HG02884 (cell line): ENCODE data around the gene PHACTR1.

Experiments used
- ATAC-seq: cut with Tn5 transposase; IDR thresholded peaks from one replicate; pipeline ENCODE4 v1.9.1; 2021; ENCODE audit warnings: mild to moderate bottlenecking, moderate library complexity; ENCODE audit not compliant: unreplicated experiment

Gene PHACTR1

DNA sequence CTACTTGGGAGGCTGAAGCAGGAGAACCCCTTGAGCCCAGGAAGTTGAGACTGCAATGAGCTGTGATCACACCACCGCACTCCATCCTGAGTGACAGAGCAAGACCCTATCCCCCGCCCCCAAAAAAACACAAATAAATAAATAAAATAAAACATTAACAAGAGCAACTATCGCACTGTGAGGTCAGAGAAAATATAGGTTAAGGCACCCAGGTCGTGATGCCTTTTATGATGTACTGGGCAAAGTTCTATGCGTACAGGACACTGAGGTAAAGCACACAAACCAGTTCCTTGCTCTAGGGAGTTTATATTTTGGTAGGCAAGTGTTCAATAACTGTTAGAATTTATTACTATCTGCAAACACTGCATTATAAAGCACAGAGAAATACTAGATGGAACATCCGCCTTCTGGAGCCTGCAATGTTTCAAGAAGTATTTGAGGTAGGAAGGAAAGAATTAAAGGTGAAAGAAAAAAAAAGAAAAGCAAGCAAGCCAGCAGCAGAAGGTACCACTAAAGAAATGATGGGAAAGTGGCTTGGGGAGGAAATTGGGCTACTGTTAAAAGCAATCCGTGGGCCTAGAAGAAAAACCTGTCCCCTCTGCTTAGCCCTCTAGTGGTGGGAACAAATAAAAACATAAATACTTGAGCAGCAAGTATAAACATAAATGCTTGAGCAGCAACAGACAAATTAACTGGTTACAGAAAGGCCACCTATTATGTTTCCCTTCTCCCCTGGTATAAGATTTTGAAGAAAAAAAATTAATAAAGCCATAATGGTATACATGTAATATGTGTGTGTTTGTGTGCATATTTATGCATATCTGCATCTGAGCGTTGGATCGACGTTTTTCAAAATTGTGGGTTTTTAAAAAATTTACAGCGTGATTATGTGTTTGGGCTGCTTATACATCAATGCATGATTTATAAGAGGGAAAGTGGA, 128.0 kb downstream of the PHACTR1 start:
- no peak for ATAC-seq

DNA sequence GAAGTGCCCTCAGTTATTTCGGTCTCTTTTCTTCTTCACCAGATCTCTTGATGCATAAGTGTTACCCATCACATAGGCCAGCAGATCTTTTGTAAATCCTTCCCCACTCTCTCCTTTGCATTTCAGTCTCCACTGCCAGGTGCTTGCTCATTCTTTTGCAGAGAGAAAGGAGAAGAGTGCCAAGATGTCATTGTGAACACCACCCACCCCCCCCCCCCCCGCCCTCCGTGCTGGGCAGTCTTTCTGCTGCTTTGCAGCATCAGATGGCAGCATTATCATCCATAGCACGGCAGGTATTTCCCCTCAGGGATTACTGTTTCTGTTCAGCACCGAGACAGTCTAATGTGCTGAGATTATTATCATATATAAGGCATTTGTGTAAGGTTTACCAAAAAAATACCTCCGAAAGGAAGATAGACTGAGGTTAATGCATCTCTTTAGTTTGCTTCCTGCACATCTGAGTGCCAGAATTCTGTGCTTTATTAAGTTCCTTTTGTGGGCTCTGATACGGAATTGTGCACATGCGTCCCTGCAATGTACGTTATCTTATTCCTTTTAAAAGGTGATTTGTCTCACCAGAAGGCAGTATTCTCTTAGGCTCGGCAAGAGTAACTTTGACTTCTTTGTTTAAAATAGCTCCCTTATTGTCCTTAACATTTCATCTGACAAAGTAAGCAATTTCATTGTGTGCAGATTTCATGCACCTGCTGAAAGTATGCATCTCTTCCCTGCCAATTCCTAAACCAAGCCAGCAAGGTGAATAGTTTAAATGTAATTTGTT, 128.8 kb downstream of the PHACTR1 start:
- ATAC-seq = no peak

DNA sequence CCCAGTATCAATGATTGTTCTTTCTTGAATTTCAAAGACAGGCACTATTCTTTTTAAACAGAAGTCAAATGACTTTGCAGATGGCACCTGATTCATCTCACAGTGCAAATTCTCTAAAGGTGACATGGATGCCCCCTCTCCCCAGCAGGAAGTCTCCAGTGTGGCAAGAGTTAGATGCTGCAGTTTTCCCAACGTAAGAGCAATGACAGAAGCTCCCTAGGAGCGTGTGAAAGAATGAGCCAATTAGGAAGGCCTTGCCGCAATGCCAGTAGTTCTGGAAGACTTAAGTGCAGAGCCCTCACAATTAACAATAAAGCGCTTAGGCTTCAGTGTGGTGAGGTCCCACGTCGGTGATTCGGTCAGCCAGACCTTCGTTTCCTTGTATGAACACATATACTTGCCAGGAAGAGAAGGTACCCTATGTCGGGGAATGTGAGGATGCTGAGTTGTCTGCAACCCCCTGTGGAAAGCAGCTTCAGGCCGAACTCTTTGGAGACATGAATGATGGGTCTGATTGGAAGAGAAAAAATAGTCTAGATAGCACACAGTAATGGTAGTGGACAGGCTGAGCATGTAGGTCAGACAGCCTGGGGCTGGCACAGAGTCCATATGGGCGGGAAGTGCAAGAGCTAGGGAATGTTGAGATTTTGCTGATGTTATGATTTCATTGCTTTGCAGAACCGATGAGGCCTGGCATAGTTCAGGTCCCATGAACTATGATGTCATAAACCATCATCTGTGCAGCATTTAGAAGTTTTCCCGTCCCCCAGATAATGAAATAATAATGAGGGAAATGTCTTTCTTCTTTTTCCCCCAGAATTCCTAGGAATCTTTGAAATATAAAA, 132.6 kb downstream of the PHACTR1 start:
- no peak for ATAC-seq

DNA sequence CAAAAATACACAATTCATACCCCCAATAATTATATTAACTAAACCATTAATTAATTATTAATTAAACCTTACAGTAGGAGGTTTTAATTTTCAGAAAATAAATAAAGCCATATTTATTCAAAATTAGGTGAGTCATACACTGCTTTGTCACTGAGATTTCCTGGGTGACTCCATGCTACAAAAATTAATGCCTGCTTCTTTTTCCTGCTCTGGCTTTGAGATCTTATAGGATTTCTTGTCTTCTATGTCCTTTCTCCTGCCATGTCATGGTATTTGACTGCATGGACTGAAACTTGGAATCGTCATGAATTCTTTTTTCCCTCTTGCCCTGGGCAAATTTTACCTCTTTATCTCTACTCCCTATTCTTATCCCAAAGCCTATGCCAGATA, 133.2 kb downstream of the PHACTR1 start:
- ATAC-seq = no peak

DNA sequence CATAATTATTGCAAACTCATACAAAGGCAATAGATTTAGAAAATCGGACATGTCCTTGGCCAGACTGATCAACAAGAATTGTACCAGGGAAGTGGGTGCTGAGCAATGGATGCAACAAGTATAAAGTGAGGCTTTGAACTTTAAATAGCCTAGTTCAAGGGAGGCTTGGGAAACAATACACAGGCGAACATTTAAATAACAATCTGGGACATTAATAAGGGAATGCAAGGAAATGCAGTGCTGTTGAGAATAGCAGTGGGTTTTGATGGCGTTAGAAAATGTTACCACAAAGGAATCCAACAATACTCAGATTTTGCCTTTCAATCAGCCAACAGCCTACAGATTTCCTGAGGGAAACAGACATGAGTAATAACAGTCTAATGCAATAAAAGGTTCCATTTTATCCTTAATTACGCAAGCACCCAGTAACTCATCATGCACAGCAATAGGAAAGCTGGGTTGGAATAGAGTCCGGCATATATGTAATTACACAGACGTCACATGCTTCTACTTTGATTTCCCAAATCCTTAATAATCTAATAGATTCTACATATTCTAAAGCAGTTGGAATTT, 134.6 kb downstream of the PHACTR1 start:
- ATAC-seq = no peak

DNA sequence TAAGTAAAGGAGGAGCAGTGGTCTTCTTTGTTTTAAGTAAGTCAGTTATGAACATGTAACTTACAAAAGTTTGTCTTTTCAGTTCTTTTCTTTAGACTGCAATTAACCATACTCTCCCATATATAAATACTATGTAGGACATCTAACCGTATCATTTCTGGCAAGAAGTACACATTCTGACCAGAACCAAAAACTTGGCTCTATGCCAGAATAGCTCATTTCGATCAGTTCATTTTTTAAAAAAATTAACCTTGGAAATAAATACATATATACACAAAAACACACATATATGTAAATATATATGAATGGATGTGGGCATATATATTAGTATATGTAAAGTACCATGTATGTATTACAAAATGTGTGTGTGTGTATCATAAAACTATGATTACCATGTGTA, 145.0 kb downstream of the PHACTR1 start:
- no peak for ATAC-seq

DNA sequence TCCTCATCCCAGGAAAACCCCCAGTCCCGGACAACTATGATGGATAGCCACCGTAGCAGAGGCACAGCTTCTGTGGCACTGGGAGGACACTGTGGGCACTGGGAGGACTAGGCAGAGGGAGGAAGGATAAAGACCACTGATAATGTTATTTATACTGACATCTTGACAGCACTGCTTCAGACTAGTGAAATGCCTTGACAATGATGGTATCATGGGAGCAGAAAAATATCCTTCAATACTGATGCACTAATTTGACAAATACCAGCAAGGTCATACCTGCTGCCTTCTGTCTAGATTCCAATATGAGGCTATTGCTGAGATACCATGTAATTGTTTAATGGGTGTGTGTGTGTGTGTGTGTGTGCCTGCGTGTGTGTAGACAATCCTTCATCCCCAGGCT, 148.6 kb downstream of the PHACTR1 start:
- no peak for ATAC-seq

DNA sequence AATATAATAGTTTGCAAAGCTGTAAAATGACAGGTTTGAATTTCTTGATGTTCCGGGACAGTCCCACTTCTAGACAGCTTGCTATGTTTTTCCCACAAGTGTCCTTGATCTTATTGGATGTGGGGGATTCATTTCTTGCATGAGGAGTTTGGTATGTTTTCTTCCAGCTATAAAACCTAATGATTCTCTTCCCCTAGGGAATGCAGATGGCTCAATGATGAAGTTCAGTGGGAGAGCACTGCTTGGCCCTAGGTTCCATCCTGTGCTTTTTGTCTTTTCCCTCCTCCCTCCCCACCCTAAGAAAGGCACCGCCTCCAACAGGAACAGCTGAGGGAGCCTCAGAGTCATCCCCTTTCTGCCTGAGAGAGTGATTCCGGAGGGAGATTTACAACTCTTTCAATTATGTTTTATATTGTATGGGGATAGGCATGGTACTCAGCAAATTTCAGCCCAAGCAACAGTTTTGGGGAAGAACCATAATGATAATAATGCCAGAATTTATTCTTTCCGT, 149.2 kb downstream of the PHACTR1 start:
- ATAC-seq = no peak

DNA sequence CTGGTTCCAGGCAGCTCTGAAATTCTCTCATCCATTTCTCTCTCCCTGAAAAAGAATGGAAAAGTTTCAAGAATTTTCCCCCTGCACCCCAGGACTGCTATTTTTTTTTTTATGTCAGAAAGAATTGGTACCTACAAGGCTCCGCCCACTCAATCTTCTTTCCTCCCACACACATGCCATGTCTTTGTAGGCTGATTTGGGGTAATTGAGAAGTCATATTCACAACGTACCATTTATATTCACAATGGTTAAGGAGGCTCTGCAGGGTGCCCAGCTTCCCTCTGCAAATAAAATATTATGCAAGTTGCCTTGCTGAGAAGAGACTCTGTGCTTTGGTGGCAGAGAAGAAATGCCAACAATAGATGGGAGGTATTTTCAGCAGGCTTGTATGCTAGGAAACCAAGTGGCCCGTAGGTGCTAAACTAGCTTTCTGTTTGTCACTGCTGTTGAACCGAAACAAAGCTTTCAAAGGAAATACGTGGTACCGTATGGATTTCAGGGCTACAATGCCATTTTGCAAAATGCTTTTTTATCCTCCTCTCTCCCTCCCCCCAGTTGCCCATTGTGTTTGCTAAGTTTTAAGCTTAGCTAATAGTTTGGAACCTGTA, 150.0 kb downstream of the PHACTR1 start:
- ATAC-seq = no peak

DNA sequence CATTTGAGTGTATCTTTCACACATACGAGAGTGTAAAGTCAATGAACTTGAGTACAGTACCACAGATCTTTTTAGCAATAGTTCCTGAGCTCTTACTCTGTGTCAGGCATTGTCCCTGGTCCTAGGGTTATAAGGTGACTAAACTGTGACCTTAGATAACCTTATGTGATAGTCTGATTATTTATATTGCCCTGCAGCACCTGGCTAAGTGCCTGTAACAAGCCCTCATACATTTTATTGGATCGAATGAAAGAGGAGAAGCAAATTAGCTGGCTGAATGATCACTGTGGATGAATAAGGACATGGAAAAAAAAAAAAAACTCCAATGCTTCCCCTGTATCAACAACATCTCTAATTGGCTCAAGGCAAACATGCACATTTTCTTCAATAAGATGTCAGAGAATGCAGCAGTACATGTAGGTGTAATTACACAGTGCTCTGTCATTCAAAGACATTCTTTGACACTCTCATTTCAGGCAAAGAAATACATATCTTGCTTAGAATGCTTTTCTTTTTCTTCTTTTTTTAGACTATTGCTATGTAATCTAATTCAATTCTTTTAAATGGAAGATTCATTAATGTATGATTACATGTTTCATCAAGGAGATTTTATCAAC, 153.4 kb downstream of the PHACTR1 start:
- no peak for ATAC-seq

DNA sequence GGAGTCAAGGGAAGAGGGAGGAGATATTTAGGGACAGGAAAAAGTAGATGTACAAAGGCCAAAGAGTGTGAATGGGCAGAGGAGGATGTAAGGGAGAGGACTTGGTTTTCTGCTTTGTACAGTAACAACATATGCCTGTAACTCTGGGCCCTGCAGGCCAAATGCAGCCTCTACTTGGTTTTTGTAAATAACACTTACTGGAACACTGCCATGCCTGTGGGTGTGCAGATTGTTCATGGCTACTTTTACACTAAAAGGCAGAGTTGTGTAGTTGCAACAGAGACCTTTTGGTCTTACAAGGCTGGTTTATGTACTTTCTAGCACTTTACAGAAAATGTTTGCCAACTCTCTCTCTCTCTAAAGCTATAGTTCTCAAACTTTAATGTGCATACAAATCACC, 157.1 kb downstream of the PHACTR1 start:
- no peak for ATAC-seq

DNA sequence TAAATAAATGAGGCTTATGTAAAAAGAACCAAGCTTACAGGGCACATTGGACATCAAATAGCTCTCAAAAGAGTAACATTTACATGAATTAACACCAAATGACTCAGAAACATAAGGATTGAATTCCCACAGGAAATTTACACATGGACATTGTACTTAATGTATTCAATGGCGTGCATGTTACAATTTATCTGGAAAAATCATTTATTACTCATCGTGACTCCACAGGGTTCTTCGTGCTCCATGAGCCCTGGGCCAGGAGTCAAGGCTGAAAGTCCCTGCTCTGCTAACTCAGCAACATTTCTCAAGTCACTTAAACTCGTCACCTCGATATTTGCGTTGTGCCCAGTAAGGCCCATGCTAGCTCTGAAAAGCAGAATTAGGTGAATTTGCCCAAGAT, 158.5 kb downstream of the PHACTR1 start:
- no peak for ATAC-seq

DNA sequence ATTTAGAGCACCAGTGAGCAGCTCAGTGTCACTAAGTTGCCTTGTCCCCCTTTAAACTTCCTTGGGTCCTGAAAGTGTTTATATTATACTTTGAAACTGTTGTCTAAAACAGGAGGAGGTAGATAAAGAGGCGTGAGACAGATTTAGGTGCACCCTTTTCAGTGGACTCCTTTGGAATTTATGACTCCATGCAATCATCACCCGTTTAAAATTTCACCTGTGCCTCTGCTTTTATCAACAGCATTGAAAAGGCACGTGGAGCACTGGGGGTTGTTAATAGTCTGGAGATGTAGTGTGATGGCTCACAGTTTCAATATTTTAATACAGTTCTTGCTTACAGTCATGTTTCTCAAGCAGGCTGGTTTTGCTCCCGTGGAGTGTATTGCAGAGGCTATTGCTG, 162.2 kb downstream of the PHACTR1 start:
- no peak for ATAC-seq

DNA sequence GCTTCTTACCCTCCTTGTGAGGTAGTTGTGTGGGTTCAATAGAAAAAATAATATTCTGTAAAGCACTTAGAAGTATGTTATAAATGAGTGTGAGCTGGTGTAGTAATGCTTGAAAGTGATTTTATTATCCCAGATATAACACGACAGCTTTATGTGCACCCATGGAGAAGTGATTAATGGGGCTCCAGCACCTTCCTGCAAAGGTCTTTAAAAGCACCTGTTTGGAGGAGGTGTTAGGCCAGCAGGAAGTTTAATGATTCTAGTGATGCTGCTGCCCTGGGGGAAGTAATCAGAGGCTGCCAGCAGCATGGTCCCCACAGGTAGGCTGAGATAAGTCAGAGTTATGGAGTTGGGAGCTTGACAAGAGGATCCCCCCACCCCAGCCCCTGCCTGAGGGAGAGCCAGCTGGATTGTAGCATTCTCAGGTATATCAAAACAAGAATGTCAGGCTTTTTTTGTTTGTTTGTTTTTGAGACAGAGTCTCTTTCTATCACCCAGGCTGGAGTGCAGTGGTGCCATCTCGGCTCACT, 166.3 kb downstream of the PHACTR1 start:
- ATAC-seq = no peak

DNA sequence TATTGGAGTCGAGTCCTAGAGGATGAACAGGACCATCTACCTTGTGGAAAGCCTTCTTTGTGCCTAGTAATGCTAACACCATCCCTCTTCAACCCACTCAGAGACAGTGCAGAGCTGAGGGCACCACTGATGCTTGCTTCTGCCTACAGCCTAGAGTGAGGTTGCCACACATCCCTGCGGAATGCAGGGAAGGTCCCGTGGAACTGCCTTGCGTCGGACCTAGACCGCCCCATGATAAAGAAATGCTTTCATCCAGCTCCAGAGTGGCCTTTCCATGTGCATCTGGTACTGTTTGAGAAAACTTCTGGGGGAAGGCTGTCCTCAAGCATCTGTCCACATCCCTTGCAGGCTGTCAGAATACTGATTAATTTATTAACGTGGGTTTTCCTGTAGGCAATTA, 168.4 kb downstream of the PHACTR1 start:
- ATAC-seq = no peak

DNA sequence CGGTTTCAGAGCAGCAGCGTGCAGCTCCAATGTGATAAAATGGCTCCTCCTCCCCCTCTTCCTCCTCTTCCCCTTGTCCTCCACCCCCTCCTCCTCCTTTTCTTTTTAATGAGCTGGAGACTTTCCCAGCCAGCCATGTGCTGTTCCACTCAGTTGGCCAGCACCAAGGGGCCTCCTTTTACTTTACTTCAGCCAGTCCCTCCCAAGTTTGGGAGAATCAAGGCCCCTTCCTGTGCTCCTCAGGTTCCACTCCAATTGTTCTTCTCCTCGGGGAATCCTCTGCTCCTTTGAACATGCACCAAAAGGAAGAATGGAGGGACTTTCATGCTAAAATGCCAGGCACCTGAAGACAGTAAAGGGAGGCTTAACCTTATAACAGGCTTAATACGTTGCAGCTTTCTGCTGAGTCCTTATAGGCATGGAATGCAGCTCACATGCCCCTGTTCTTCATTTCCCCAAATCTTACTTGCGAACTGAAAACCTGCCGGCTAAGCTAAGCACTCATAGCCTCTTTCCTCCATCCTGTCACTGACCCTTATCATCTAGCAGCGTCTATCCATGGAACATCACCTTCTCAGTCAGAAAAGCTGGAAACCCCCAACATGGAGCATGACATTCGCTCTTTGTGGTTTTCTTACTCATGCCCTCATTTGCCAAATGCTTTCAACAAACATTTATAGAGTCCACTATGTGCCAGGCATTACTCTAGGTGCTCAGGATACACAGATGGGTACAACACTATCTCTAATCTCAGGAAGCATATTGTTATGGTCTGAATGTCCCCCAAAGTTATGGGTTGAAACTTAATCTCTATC, 170.6 kb downstream of the PHACTR1 start:
- no peak for ATAC-seq

DNA sequence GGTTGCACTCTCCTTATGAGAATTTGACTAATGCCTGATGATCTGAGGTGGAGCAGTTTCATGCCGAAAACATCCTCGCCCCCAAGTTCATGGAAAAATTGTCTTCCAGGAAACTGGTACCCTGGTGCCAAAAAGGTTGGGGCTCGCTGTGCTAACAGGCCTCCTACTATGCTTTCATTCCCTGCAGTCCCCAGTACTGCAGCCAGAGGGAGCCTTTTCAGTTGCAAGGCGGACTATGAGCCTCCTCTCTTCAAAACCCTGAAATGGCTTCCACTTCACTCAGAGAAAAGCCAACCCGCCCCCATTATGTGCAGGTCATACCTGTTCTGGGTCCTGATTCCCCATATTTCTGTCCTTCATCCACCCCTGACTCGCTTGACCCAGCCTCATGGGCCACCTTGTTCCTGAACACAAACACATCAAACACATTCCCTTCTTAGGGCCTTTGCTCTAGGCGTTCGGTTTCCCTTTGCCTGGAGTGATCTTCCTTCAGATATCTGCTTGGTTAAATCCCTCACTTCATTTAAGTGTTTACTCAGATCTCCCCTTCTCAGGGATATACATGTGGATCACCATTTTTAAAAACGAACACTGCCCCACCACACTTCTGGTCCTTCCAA, 173.7 kb downstream of the PHACTR1 start:
- no peak for ATAC-seq

DNA sequence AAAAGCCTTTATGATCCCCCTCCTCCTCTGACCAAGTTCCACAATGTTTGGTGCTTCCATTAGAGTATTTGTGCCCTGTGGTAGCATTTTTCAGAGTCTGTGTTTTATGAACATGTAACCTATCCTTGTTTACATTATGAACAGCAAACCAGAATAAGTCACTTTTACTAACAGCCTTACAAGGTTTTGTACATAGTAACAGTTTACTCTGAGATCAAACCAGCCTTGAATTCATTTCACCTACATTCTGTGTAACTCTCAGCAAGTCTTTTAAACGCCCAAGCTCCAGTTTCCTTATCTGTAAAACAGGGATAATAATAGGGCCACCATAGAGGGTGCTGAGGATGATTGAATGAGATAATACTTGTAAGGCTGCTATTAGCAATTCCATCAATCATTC, 175.0 kb downstream of the PHACTR1 start:
- no peak for ATAC-seq
